ENCODE results near the gene MINDY1.

Gene MINDY1

DNA sequence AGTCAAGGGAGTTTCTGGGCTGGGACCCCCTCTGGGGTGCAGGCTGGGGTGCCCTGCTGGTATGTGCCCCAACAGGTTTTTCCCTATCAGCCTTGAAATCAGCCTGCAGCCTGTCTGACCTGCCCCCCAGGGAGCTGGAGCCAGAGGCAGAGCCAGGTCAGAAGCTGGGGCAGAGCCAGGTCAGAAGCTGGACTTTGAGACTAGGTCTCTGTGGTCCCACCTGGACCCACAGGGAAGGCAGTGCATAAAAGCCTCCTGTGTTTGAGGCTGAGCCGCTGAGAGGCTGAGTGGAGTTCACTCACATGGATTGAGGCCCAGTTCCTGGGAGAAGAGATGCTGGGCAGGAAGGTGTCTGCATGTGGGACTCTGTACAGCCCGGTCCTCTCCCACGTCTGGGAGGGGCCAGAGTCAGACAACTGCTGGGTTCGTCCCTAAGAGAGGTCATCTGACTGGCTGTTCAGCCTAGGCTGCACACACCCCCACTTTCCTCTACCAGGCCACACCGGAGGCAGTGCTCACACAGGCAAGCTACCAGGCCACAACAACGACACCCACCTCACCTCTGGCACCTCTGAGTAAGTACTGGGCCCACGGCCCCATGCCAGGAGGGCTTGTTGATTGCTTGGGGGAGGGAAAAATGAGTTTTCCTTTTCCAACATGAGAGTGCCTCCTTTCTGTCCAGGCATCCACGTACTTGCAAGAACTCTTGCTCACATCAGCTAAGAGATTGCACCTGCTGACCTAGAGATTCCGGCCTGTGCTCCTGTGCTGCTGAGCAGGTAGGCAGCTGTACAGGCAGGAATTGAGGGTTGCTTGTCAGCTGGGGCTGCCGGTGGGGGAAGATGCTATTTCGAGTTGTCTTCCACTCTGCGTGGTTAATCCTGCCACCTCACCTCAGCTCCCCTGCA, 24.6 kb downstream of the MINDY1 start, which contains the start of gene ANXA9:
TSS of gene ANXA9 (plus strand) at position 488 of the 908 bp plus-strand sequence. CDS start 814 bp downstream, outside the sequence.
- DNase-seq = no peak

DNA sequence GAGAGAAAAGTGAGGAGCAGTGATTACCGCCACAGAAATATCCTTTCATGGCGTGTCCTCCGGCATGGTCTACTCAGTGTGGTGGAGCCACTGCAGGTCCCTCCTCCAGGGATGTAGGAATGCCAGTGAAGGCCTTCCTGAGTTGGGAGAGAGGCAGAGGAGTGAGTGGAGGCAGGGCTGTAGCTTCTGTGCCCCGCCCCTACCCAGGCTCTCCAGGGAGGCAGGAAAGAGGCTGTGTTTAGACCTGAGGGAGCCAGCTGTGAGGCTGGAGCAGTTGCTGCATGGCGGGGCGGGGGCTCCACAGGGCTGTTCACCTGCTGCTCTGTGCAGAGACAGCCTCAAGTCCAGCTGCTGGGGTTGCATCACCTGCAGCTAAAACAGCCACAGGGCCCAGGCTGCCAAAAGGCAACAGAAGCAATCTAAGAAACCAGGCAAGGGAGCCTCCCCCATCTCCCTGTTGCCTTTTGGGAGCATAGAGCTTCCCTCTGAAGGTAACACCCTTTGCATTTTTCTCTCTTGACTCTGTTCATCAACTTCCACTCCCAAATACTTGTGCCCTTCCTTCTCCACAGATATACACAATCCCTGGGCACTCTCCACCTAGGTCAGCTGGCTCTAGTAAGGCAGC, 25.4 kb downstream of the MINDY1 start:
- no peak for DNase-seq

DNA sequence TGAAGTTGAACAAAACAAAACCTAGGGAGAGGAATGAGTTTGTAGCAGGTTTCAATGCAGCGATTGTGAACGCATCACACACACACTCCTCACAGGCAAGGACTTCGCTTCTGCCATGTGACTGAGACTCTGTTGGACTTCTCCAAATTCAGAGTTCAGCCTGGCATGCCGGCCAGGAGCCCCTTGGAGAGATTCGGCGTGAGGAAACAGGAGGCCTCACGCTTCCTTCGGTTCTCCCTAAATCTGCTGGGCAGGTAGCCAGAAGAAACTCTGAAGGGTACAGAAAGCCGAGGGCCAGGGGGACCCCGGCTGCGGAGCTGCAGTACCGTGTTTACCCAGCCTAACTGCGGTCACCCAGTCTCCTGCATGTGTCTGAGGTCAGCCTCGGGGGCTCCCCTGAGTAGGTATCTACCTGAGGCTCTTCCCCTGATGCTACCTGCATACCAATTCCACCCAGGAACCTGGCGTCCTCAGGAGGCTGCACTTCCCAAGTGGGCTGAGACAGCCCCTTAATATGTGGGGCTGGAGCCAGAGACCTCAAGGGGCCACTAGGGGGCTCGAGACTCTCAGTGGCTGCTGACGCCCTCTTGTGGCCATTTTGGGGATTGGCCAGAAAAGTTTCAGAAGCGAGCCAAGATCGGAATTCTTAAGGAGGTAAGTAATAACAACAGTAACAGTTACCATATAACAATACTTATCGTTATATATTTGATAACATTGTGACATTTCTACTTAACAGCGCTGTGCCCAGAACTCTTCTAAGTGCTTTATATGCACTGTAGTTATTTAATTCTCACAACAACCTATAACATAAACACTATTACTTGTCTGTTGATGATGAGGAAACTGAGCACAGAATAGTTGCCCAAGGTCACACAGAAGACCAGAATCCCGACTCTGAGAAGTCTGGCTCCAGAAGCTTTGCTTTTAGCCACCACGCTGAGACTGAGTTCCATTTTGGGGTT, 27.3 kb downstream of the MINDY1 start:
- peak; percentile 69 to 93 (median 84) for DNase-seq

DNA sequence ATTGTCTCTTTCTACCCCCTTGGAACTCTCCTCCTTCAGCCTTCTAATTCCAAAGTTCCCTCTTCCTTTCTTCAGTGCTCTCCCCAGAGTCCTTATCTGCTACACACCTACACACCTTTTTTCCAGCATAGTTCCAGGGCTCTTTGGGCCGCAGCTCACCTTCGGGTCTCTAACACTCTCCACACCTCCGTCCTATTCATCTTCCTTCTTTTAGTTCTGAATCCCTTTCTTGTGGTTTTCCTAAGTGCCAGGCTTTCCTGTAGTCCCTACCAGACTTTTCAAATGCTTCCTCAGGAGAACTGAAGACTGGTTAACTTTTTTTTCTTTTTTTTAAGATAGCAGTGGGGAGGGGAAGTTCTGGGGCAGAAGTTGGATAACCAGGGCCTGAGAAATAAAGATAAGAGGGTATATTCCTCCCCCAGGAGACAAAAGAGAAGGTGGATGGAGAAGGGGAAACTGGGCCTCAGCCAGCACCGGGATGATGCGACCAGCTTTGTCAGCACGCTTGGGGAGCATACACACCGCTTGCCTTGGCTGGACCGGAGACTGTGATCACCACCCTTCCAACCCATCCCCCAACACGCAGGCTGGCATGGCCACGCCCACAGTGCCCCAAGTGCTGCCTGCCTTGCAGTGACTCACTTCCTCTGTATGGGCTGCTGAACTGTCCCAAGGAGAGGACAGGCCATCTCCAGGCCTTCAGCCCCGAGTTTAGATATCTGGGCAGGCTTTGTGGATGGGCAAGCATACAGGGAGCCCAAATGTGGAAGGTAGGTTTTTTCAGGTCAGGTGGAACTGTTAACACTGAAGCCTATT, 29.6 kb downstream of the MINDY1 start:
- peak; percentile 17 to 66 (median 36) for DNase-seq

DNA sequence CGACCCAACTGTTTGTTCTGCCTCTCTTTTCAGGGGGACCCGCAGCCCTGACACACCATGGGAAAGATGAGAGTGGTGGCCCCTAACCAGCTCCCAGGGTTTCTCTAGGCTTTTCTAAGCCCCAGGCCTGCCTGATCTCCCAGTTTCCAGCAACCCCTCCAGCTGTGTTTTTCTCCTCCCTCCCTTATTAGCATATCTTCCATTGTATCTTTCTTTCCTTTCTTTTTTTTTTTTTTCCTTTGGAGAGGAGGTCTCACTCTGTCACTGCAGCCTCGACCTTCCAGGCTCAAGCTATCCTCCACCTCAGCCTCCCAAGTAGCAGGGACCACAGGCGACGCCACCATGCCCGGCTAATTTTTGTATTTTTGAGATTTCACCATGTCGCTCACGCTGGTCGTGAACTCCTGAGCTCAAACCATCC, 30.3 kb downstream of the MINDY1 start:
- DNase-seq = no peak

DNA sequence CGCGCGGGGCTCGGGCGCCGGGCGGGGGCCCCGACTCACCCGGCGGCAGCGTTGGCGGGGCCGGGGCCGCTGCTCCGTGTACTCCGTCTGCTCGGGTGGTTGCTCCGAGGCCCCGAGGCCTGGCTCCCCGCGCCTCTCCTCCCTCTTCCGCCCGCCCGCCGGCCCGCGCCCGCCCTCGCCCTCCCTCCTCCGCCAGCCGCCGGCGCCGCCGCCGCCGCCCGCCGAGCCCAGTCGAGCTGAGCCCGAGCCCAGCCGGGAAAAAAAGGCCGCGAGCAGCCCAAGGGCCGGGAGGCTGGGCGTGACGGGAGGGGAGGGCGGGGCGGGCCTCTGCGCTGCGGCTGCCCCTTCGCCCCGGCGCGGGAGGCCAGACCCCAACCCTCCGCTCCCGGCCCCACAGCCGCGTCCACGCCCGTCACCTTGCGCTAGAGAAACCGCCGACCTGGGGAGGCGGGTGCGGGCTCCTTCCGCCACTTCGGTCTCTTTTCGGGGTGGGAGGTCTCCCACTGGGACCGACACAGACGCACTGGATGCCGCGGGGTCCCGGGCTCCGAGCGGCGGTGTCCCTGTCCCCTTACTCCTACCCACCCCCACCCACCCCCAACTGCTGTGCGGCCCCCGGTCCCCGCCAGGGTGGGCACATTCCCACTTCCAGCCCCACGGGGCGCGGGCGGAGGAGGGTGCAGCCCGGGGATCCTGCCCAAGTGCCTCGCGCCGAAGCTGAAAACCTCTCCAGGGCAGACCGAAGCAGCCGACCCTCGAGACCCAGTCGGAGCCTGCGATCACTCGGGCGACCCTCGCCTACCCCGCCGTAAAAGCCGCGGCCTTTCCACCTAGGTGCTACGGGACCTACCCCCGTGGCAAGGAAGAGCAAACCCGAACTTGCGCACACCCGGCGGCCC, 31.9 kb downstream of the MINDY1 start, which contains the start of gene CERS2:
TSS of gene CERS2 (minus strand) at position 256 of the 899 bp plus-strand sequence. CDS start 5,745 bp downstream, outside the sequence.
- DNase-seq = peak; percentile 67 to 81 (median 74)

DNA sequence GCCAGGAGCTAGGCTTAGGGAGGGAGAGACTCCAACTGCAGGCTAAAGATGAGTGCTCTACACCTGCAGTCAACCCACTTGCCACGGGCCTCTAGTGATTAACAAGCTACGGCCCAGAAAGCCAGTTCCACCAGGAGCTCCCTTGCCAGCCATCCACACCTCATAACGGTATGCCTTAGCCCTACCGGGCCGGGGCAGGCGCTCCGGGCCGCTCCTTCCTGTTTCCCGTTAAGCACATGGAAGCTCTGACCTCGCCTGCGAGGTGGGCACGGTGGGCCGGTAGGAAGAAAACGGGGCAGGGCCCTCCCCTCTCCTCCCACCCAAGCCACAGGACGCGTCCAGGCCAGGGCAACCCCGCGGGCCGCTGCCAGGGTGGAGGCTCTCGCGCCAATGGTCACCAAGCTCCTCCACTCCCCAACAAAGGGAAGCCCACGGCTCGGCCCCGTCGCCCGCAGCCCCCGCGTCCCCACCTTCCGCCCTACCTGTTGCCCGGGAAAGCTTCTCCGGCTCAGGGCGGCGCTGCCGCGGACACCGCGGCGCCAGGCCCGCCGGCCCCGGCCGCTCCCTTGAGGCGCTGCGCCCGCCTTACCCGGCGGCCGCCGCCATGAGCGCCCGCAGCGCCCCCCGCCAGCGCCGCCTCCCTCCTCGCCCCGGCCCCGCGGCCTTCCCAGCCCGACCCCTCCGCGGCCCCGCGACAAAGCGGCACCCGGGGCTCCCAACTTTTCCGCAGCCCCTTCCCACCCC, 32.7 kb downstream of the MINDY1 start:
- peak; percentile 6 to 67 (median 50) for DNase-seq

DNA sequence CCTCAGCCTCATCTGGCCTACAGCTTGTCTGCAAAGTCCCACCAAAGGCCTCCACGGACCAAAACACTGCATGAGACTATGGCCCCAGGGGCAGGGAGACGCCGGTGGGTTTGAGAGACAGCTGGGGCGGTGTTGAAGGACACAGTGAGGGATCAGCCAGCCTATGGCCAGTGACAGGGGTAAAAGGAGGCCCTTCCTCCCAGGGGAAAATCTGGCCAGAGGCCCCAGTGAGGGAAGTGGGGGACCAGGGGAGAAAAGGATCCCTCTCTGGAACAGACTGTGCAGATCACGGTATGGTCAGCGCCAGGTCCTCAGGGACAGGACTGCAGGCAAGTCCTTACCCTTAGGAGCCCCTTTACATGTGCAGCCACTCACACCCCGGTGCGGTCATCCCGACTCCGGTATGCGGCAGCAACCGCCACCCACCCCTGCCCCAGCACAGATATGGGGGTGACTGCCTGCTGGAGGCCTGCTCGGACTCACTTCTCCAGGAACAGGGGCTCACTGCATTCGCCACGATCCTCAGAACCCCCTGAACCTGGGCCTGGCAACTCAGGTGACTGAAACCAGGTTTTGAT, 33.4 kb downstream of the MINDY1 start:
- DNase-seq = no peak

DNA sequence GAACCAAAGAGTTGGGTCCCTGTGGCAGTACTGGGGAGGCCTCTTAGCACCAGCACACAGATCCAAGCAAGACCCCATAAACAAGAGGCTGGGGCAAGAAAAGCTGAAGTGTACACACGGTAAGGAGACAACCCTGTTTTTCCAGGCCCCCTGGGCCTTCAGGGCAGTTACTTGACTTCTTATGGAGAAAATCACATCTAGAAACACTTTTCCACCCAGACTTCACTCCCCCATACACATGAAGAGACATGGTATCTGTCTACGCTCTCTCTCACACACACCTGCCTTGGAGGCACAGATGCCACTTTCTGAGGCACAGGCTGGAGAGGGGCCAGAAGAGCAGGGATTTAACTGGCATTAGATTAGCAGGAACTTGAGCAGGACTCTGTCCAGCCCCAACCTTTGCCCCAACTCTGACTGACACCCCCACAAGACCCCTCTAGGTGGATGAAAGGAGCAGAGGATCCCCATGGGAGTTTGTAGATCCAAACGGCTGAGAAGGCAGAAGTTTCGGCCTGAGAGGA, 34.2 kb downstream of the MINDY1 start:
- no peak for DNase-seq

DNA sequence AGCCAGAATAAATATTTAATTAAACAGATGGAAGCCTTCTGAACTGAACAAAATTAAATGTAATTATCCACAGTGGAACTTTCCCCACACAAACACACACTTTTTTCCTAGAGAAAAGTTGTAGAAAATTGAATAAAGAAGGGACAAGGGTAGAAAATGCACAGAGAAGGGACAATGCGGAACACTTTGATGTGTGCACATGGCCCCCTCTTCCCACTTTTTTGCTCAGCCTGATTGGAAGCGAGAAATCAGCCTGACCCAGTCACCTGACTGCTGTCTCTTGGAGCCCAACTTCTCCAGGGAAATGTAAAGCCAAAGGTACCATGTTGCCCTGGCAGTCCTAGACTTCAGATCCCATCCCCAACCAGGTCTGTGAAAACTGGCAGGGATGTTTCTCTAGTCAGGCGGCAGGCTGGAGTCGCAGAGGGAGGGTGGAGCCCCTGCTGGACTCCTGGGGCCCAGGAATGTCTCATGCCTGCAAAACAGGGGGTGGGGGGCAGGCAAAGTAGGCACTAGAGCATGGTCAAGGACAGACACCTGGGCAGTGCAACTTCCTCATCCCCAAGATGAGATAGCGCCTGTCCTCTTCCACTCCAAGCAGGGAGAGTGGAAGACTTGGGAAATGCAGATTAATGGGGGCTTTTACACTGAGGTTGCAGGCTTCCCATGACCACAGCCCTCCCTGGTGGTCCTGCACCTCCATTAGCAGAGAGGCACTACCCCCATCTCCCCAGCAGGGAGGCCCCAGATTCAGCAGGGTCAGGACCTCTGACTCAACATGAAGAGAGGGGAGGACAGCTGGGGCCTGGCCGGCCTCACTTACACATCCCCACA, 34.9 kb downstream of the MINDY1 start:
- no peak for DNase-seq

DNA sequence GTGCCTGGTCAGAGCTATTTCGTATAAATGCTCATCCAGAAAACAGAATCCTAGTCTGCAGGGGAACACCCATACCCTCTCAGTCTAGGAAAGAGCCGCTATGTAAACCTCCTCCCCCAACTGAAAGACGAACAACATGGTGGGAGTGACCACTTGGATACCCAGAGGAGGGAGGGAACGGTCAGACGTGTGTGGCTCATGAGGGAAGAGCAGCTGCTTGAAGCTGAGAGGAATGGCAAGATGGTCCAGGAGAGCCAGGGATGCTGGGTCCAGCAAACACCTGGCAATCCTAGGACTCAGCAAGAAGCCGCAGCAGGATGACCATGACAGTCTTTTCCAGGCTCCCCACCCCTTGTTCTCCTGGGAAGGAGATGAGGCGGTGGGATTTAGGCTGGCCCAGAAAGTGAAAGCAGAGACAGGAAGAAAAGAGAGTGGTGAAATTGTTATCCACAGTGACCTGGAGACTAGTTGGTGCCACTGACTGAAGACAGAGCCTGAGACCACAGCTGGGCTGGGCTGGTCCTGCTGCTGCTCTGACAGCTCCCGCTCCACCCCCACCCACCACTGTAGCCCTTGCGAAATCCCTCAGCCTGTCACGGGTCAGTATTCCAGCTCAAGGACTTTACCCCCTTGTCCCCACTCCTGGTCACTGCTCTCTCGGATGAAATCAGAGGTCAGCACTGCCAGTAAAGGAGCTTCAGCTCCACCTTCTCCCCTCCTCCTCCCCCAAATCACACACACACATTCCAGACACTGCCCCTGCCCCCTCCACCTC, 35.7 kb downstream of the MINDY1 start:
- no peak for DNase-seq

DNA sequence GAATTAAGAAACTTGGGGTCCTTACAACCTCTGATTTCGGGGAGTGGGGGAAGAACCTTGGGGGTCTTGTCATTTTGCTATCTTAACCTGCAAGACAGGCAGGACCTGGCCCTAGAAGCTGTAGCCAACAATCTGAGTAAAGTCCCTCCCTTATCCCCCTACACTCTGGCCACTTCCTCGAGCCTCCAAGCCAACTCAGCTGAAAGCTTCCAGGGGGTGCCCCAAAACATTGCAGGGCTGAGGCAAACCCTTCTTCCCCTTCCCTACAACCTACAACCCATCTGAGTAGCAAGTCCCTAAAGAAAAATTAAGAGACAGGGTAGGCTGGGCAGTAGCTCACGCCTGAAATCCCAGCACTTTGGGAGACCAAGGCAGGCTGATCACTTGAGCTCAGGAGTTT, 37.1 kb downstream of the MINDY1 start:
- no peak for DNase-seq

DNA sequence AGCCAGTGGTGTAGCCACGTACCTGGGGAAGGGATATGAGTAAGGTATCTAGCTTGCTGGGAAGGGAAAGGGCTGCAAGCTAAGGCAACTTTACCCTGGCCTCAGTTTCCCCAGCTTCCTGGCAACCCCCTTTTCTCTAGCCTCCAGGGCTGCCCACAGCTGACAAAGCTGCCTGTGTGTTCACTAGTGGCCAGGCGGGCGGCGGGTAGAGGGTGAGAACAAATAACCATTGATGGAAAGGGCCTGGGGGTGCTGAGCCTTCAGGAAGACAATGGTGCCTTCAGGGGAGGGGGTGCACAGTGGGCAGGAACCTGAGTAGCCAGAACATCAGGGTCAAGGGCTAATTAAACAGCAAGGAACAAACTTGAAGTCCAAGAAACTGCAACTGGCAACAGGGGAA, 38.2 kb downstream of the MINDY1 start:
- no peak for DNase-seq

DNA sequence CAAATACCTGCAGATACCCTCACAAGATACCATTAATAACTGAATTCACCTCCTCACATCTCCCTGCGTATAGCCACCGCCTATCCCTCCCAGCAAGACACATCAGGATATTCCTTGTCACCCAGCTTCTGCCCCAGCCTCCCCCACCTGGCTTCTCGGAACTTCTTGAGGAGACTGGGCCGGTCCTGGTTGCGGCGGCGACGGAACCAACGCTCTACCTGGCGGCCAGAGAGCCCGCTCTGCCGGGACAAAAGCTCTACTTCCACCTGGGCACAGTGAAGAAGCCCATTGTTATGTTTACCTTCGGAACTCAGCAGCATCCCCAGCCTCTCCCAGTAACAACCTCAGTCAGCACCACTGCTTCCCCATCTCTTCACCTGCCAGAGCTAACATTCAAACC, 38.8 kb downstream of the MINDY1 start:
- no peak for DNase-seq

DNA sequence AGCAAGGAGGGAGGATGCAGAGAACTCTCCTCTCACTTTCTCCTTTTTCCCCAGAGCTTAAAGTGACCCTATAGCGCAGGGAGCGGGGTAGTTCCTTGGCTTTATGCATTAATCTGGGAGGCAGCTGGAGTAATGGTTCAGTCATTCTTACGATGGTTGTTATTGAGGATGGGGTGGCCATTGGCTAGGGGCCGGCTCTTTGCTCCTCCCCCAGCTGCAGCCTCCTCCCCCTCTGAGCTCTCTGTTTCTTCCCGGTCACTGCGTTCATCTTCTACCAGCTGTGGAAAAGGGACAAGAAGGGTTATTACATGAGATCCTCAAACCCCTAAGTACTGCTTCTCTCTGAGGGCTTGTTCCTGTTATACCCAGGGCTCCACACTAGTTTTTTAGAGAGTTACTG, 40.7 kb downstream of the MINDY1 start:
- DNase-seq = no peak

DNA sequence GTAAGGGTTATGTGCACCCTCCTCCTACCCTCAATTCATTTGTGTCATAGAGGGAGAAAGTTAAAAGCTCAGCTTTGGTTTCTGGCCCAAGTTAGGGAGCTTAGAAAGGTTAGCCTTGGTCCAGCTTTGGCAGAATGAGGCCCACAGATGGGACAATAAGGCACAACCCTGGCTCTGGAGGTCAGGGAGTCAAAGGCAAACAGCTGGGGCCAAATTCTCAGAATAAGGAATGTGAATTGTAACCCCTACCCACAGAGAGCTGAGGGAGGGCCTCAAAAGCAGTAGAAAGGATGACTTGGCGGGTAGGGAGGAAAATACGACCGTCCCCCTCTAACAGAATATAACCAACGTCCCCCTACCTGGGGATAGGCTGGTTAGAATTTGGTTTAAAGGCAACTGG, 41.1 kb downstream of the MINDY1 start:
- DNase-seq = no peak

DNA sequence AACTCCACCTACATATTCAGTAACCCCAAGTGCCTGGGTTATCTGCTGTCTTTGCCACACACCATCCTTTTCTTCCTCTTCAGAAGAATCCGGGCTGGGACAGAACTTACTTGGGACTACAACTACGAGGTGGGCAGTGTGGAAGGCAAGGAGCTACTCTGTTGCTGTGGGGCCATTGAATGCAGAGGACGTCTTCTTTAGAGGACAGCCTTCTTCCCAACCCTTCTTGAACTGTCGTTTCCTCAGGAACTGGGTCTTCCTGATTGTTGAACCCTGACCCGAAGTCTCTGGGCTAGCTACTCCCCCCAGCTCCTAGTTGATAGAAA, 42.6 kb downstream of the MINDY1 start:
- DNase-seq = no peak
